Suprapubic skin (tissue), 4 donors: ENCODE data around the gene PRKN.

ENCODE experiments used
- POLR2A ChIP-seq, 2 donors: fragments of 450-650 bp; IDR thresholded peaks; one replicate each; pipeline ENCODE4 v1.6.1; 2017; ENCODE audit warnings: antibody characterized with exemption in 2 of 2, mild to moderate bottlenecking in 2 of 2, moderate library complexity in 2 of 2
- POLR2AphosphoS5 ChIP-seq, 3 donors: sonication (generic); formaldehyde crosslinking; IDR thresholded peaks; one replicate each; pipeline ENCODE4 v1.6.1; 2017; ENCODE audit warnings: antibody characterized with exemption in 3 of 3
- TF ChIP-seq, protein P1 (sequence below), 2 donors: fragments of 200-600 bp in 1 of 2; fragments of 450-650 bp in 1 of 2; sonication (generic) in 1 of 2; IDR thresholded peaks; one replicate each; pipeline ENCODE4 v1.5.1; 2016 to 2019; ENCODE audit warnings: antibody characterized with exemption in 2 of 2, mild to moderate bottlenecking in 1 of 2, moderate library complexity in 1 of 2

DNA sequence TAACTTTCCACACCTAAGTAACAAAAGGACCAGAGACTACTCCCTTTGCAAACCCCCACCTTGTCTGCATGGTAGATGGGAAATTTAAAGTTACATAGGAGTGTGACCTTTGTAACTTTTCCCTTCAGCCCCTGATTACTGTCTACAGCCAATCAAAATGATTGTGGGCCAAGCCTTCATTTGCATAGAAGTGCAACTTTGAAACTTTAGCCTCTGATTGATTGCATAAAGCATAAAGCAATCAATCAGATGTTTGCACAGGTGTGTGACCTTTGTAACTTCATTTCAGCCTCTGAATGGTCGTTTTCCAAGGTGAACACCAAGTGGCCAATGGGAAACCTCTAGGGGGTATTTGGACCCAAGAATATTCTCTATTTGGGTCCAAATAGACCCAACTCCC is 46.1 kb downstream of the PRKN start:
- TF ChIP-seq POLR2A (IDR thresholded peaks at IDR 0.05): no peak
- TF ChIP-seq, protein P1, sequence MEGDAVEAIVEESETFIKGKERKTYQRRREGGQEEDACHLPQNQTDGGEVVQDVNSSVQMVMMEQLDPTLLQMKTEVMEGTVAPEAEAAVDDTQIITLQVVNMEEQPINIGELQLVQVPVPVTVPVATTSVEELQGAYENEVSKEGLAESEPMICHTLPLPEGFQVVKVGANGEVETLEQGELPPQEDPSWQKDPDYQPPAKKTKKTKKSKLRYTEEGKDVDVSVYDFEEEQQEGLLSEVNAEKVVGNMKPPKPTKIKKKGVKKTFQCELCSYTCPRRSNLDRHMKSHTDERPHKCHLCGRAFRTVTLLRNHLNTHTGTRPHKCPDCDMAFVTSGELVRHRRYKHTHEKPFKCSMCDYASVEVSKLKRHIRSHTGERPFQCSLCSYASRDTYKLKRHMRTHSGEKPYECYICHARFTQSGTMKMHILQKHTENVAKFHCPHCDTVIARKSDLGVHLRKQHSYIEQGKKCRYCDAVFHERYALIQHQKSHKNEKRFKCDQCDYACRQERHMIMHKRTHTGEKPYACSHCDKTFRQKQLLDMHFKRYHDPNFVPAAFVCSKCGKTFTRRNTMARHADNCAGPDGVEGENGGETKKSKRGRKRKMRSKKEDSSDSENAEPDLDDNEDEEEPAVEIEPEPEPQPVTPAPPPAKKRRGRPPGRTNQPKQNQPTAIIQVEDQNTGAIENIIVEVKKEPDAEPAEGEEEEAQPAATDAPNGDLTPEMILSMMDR (IDR thresholded peaks at IDR 0.05): no peak
- TF ChIP-seq POLR2AphosphoS5 (IDR thresholded peaks at IDR 0.05): no peak
